ENCODE measurements around the gene ZBTB38.

The ZBTB38 gene

DNA sequence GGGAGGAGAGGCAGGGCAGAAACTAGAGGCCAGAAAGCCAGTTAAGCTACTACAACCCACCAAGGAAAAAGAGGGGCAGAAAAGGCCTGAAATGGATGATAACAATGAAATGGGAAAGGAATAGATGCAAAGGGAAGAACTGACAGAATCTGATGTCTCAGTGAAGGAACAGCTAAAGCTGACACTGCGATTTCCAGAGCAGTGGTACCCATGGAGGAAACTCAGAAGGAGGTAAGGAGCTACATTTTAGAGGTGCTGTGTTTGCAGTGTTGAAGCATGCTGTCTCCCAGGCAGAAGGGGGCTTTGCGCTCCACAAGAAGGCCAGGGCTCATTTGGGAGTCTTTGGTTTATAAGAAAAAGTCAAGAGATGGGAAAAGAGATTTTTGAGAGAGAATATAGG is 38.0 kb downstream of the ZBTB38 start:
- DNase-seq (ENCODE audit: low read depth): no peak

GRCh38 chr3:141407047-141407446 is 38.7 kb downstream of the ZBTB38 start:
- DNase-seq (ENCODE audit: low read depth): peak; percentile 100

DNA sequence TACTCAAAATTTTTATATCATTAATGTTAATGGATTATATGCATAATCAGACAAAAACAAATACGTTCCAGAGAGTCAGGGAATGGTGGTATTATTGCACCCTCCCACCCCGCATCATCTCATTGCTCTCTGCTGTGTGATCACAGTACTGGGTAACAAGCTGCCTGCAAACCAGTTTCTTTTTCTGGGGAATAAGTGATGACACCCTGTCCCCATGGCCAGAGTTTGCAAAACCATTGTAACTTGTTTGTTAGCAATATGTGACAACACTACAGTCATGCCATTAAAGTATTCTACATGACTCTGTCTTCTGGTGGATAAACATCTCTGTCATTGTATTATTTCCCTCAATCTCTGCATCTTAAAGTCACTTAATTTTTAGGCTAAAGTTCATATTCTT is 39.5 kb downstream of the ZBTB38 start:
- no peak for DNase-seq (ENCODE audit: low read depth)

DNA sequence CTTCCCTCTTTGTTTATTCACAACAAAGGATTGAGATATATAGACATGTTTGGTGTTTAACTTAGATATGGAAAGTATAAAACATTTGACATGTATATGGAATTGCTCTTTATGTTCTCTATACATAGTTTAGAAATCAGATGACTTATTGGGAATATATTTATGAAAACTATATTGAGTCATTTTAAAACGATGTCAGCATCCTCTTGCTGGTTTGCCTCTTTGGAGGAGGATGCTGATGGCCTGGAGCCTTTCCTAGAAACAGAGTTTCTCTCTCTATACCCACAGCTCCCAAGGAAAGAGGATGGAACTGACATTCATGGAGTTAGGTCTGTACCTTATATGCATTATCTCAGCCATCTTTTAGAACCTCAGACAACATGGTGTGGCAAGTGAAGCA is 40.3 kb downstream of the ZBTB38 start:
- DNase-seq (ENCODE audit: low read depth): peak; percentile 80

DNA sequence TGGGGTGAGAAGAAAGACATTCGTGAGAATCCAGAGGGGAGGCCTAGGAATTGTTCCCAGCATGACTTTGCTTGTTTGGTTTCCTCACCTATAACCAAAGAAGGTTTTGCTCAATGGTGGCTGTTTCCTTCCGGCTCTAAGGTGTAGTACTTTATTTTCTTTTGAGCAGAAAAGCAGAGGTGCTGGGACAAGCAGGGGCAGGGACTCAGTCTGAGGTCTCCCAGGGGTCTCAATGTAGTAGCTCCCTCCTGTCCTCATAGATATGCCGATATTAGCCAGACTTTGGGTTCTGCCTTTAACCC is 41.6 kb downstream of the ZBTB38 start:
- no peak for DNase-seq (ENCODE audit: low read depth)

DNA sequence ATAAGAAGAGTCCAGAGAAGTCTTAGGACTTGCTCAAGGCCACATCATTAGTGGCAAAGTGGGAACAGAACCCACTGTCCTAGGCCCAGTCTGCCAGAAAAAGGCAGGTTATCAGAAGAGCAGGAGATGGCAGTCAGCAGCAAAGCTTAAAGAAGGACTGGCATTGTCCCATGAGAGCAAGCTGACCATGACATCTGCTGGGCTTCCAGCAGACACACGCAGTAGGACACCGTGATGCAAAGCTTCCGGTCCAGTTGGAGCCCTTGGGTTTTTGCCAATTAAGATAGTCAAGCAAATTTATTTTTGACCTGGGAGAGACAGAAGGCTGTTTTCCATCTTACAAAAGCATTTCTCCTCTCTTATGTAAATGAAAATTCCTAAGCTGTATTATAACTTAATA is 42.1 kb downstream of the ZBTB38 start:
- DNase-seq (ENCODE audit: low read depth): peak; percentile 82

DNA sequence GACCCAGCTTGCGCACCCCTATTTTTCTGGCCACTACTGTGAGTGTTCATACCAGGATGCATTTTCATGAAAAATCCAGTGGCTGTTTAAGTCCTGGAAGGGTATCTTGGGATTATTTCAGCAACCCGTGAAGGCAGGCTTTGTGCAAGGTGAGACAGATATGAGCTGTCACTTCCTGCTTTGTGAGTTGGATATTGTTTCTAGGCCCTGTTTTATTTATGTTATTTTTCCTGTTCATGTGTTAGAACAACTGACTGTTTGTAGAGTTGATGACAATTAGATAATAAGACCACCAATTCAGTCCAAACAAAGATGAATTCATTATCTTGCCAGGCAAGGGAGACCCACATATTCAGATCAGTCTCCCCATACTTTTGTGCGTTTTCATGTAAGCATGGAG is 42.5 kb downstream of the ZBTB38 start:
- peak; percentile 89 for DNase-seq (ENCODE audit: low read depth)

- peak; percentile 62 for DNase-seq (ENCODE audit: low read depth)
Observed at GRCh38 chr3:141411251-141411771, 43.0 kb downstream of the ZBTB38 start.

DNA sequence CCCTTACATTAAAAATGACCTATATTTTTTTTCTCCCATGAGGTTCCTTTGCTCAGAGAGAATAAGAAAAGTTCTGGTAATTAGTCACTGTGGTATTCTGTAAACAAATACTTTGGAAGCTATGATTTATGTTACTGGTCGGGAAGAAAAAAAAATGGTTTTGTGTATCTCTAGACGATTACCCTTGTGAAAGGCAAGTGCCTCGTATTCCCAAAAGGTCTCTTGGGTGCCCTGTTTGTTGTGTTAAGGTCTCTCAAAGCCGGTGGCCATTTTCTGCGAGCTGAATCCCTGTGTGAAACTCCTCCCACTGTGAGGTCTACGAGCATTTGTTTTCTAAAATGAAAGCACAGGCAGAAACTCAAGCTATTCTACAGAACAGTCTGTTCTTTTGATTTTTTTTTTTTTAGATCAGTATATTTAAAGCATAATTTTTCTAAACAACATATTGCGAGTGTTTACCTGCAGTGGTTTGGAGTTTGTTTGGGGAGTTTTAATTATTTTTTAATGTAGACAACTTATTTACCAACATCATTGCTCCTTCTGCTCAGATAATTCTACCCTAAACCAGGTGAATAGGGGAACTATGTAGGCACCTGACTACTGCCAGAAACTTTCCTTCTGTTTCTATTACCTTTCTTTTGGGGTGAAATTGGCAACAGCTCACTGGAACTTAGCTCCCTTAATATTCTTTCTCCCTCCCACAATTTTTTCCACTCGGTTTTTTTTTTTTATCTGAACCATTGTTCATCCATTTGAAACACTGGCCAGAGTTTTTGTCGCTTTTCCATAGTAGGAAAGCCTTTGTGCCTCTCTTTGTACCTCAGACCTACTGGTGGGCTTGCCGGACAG is 44.0 kb downstream of the ZBTB38 start:
- DNase-seq (ENCODE audit: low read depth): peak; percentile 98

DNA sequence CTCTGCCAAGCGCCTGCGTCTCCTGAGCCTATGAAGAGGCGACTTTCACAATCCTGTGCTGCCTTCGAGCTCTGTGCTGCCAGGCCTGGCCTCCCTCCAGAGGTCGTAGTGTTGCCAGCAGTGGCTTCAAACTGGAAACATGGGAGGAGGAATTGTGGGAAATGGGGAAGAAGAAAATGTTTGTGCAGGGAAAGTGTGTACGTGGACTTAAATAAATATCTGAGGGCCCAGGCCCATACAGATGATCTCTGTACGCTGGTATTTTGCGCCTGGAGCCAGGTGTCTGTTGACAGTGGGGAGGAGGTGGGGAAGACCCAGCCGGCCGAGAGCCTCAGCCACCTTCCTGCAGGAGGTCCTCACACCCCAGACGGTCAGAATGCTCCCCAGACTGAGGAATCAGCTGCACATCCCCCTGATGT is 44.6 kb downstream of the ZBTB38 start:
- no peak for DNase-seq (ENCODE audit: low read depth)

GRCh38 chr3:141413391-141413790 is 45.1 kb downstream of the ZBTB38 start:
- no peak for DNase-seq (ENCODE audit: low read depth)

GRCh38 chr3:141413801-141414689 is 45.7 kb downstream of the ZBTB38 start:
- no peak for DNase-seq (ENCODE audit: low read depth)

GRCh38 chr3:141414800-141415462 is 46.6 kb downstream of the ZBTB38 start:
- peak; percentile 62 for DNase-seq (ENCODE audit: low read depth)

GRCh38 chr3:141415953-141416352 is 47.6 kb downstream of the ZBTB38 start:
- DNase-seq (ENCODE audit: low read depth): no peak
